SK-N-SH treated with all-trans-retinoic acid at 6 μM for 48 hours (cell line): ENCODE measurements around the gene WWP2.

Experiments
- ATAC-seq: fragments of 200-7000 bp; cut with Tn5 transposase; 3 replicates; pipeline ENCODE4 v1.9.1; 2020; ENCODE audit warnings: mild to moderate bottlenecking, moderate library complexity
- ARNTL ChIP-seq: fragments of 450-650 bp; formaldehyde crosslinking; IDR thresholded peaks from 2 replicates; pipeline ENCODE4 v1.5.0; 2020; ENCODE audit warnings: low read depth, mild to moderate bottlenecking, moderate library complexity, borderline replicate concordance
- BACH2 ChIP-seq: fragments of 250-450 bp; sonication (Bioruptor Pico); IDR thresholded peaks from 2 replicates; pipeline ENCODE4 v1.9.0; 2021; ENCODE audit warnings: mild to moderate bottlenecking, borderline replicate concordance
- CREB5 ChIP-seq: fragments of 250-450 bp; sonication (Bioruptor Pico); IDR thresholded peaks from 2 replicates; pipeline ENCODE4 v1.5.1; 2020; ENCODE audit warnings: low read depth, mild to moderate bottlenecking, moderate library complexity
- CSDC2 ChIP-seq: fragments of 250-450 bp; sonication (Bioruptor Pico); IDR thresholded peaks from 2 replicates; pipeline ENCODE4 v1.5.0; 2020; ENCODE audit warnings: mild to moderate bottlenecking, moderate library complexity
- CSRNP3 ChIP-seq: fragments of 250-450 bp; sonication (Bioruptor Pico); IDR thresholded peaks from 2 replicates; pipeline ENCODE4 v1.5.1; 2021; ENCODE audit warnings: mild to moderate bottlenecking, moderate library complexity
- ESRRG ChIP-seq: fragments of 250-450 bp; sonication (Bioruptor Pico); IDR thresholded peaks from 2 replicates; pipeline ENCODE4 v1.6.1; 2021; ENCODE audit warnings: mild to moderate bottlenecking
- GLIS3 ChIP-seq: fragments of 250-450 bp; sonication (Bioruptor Pico); IDR thresholded peaks from 2 replicates; pipeline ENCODE4 v1.5.0; 2020; ENCODE audit warnings: mild to moderate bottlenecking, moderate library complexity
- ISL1 ChIP-seq: fragments of 250-450 bp; sonication (Bioruptor Pico); IDR thresholded peaks from 2 replicates; pipeline ENCODE4 v2.1.2; 2022; ENCODE audit warnings: mild to moderate bottlenecking, moderate library complexity
- OSR1 ChIP-seq: fragments of 250-450 bp; sonication (Bioruptor Pico); IDR thresholded peaks from 2 replicates; pipeline ENCODE4 v1.8.0; 2022; ENCODE audit warnings: moderate library complexity, mild to moderate bottlenecking, inconsistent platforms
- PATZ1 ChIP-seq: fragments of 250-450 bp; sonication (Bioruptor Pico); IDR thresholded peaks from 2 replicates; pipeline ENCODE4 v1.8.0; 2020; ENCODE audit warnings: mild to moderate bottlenecking, moderate library complexity, borderline replicate concordance
- PPARA ChIP-seq: fragments of 250-450 bp; sonication (Bioruptor Pico); IDR thresholded peaks from 2 replicates; pipeline ENCODE4 v1.5.0; 2020; ENCODE audit warnings: mild to moderate bottlenecking, borderline replicate concordance
- RARB ChIP-seq: fragments of 250-450 bp; sonication (Bioruptor Pico); IDR thresholded peaks from 2 replicates; pipeline ENCODE4 v1.8.0; 2021; ENCODE audit warnings: mild to moderate bottlenecking, moderate library complexity
- TCF4 ChIP-seq: fragments of 250-450 bp; sonication (Bioruptor Pico); IDR thresholded peaks from 2 replicates; pipeline ENCODE4 v1.8.0; 2021; ENCODE audit warnings: mild to moderate bottlenecking, moderate library complexity, borderline replicate concordance
- TOX ChIP-seq: fragments of 250-450 bp; sonication (Bioruptor Pico); IDR thresholded peaks from 2 replicates; pipeline ENCODE4 v1.8.0; 2021; ENCODE audit warnings: mild to moderate bottlenecking, moderate library complexity, borderline replicate concordance
- ZC3H10 ChIP-seq: fragments of 250-450 bp; sonication (Bioruptor Pico); IDR thresholded peaks from 2 replicates; pipeline ENCODE4 v1.5.1; 2021; ENCODE audit warnings: mild to moderate bottlenecking, moderate library complexity
- ZFP3 ChIP-seq: fragments of 250-450 bp; sonication (Bioruptor Pico); IDR thresholded peaks from 2 replicates; pipeline ENCODE4 v1.5.0; 2020; ENCODE audit warnings: mild to moderate bottlenecking, moderate library complexity
- ZNF565 ChIP-seq: fragments of 450-650 bp; formaldehyde crosslinking; conservative IDR thresholded peaks from 2 replicates; pipeline ENCODE4 v1.5.0; 2020; ENCODE audit warnings: low read depth, mild to moderate bottlenecking, moderate library complexity
- ZNF70 ChIP-seq: fragments of 450-650 bp; formaldehyde crosslinking; IDR thresholded peaks from 2 replicates; pipeline ENCODE4 v1.5.0; 2020; ENCODE audit warnings: mild to moderate bottlenecking, moderate library complexity
- ZNF8 ChIP-seq: fragments of 450-650 bp; formaldehyde crosslinking; IDR thresholded peaks from 2 replicates; pipeline ENCODE4 v1.5.0; 2020; ENCODE audit warnings: mild to moderate bottlenecking, moderate library complexity
- TF ChIP-seq, protein P1 (sequence below): fragments of 250-450 bp; sonication (Bioruptor Pico); IDR thresholded peaks from 2 replicates; pipeline ENCODE4 v1.5.0; 2020; ENCODE audit warnings: mild to moderate bottlenecking, moderate library complexity
- TF ChIP-seq, protein P2 (sequence below): fragments of 250-450 bp; sonication (Bioruptor Pico); IDR thresholded peaks from 2 replicates; pipeline ENCODE4 v1.8.0; 2021; ENCODE audit warnings: low read depth, mild to moderate bottlenecking, moderate library complexity, borderline replicate concordance

Gene WWP2

GRCh38 chr16:69796285-69797118 lies 34.4 kb downstream of the WWP2 start:
- TF ChIP-seq ZNF8 (CRISPR knock-in tag) (no peak), ZFP3 (no peak), ISL1 (no peak), CREB5 (CRISPR knock-in tag) (no peak), PPARA (CRISPR knock-in tag) (no peak), PATZ1 (no peak), OSR1 (CRISPR knock-in tag) (no peak), RARB (CRISPR knock-in tag) (no peak), ZNF70 (CRISPR knock-in tag) (no peak), GLIS3 (CRISPR knock-in tag) (no peak), CSDC2 (CRISPR knock-in tag) (no peak), ESRRG (CRISPR knock-in tag) (no peak)
- TF ChIP-seq, protein P1, sequence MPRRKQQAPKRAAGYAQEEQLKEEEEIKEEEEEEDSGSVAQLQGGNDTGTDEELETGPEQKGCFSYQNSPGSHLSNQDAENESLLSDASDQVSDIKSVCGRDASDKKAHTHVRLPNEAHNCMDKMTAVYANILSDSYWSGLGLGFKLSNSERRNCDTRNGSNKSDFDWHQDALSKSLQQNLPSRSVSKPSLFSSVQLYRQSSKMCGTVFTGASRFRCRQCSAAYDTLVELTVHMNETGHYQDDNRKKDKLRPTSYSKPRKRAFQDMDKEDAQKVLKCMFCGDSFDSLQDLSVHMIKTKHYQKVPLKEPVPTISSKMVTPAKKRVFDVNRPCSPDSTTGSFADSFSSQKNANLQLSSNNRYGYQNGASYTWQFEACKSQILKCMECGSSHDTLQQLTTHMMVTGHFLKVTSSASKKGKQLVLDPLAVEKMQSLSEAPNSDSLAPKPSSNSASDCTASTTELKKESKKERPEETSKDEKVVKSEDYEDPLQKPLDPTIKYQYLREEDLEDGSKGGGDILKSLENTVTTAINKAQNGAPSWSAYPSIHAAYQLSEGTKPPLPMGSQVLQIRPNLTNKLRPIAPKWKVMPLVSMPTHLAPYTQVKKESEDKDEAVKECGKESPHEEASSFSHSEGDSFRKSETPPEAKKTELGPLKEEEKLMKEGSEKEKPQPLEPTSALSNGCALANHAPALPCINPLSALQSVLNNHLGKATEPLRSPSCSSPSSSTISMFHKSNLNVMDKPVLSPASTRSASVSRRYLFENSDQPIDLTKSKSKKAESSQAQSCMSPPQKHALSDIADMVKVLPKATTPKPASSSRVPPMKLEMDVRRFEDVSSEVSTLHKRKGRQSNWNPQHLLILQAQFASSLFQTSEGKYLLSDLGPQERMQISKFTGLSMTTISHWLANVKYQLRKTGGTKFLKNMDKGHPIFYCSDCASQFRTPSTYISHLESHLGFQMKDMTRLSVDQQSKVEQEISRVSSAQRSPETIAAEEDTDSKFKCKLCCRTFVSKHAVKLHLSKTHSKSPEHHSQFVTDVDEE (CRISPR knock-in tag), result no peak
- TF ChIP-seq, protein P2, sequence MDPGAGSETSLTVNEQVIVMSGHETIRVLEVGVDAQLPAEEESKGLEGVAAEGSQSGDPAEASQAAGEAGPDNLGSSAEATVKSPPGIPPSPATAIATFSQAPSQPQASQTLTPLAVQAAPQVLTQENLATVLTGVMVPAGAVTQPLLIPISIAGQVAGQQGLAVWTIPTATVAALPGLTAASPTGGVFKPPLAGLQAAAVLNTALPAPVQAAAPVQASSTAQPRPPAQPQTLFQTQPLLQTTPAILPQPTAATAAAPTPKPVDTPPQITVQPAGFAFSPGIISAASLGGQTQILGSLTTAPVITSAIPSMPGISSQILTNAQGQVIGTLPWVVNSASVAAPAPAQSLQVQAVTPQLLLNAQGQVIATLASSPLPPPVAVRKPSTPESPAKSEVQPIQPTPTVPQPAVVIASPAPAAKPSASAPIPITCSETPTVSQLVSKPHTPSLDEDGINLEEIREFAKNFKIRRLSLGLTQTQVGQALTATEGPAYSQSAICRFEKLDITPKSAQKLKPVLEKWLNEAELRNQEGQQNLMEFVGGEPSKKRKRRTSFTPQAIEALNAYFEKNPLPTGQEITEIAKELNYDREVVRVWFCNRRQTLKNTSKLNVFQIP (CRISPR knock-in tag), result no peak
- ATAC-seq, result peak; percentile 94

GRCh38 chr16:69798466-69798865 lies 36.3 kb downstream of the WWP2 start:
- TF ChIP-seq ARNTL (CRISPR knock-in tag) (no peak), ZC3H10 (no peak), CSRNP3 (CRISPR knock-in tag) (no peak), CSDC2 (CRISPR knock-in tag) (no peak), ZFP3 (no peak), TOX (CRISPR knock-in tag) (no peak), GLIS3 (CRISPR knock-in tag) (no peak), BACH2 (CRISPR knock-in tag) (no peak), ZNF565 (CRISPR knock-in tag) (no peak), ZNF70 (CRISPR knock-in tag) (no peak), ISL1 (no peak), TCF4 (CRISPR knock-in tag) (no peak), ESRRG (CRISPR knock-in tag) (no peak), OSR1 (CRISPR knock-in tag) (no peak)
- TF ChIP-seq, protein P2 (CRISPR knock-in tag), result no peak

More at GRCh38 chr16:69798466-69798865, 36.3 kb downstream of the WWP2 start:
- no peak for ATAC-seq
